Activated CD4-positive, alpha-beta memory T cell treated with anti-CD3 and anti-CD28 coated beads, Interleukin-2, amount 10 ng/mL, durations not matched to agents 7 days and 5 days (primary cell): ENCODE measurements around the gene SHANK1. TPM values are rescaled to one million over a fixed set of nuclear protein-coding genes. Genes with fewer than 3 reads are reported as not detected.
"Not testable (repeated sequence)": the region's sequence is repeated elsewhere in the genome, so short reads cannot be mapped to it uniquely, and the experiment has no call there.

Experiments used
- CTCF ChIA-PET: fragments of 350-600 bp; sonication (Branson Sonifier 250); formaldehyde crosslinking; loops from one replicate; lab custom pipeline; 2021; ENCODE audit warnings: antibody characterized with exemption, inconsistent platforms; lab: Charles Lee
- POLR2A ChIA-PET: fragments of 350-600 bp; sonication (Branson Sonifier 250); formaldehyde crosslinking; loops from one replicate; lab custom pipeline; 2021; ENCODE audit warnings: antibody characterized with exemption; lab: Charles Lee
- DNase-seq: peaks from one replicate; pipeline ENCODE4 v3.0.0-alpha.2; 2020
- H3K27ac Mint-ChIP-seq: one replicate; pipeline ENCODE4 v1.8.0; 2021; ENCODE audit warnings: mild to moderate bottlenecking, mixed read lengths
- H3K27me3 Mint-ChIP-seq: one replicate; pipeline ENCODE4 v1.8.0; 2021; ENCODE audit warnings: mixed read lengths
- H3K36me3 Mint-ChIP-seq: one replicate; pipeline ENCODE4 v1.8.0; 2021; ENCODE audit warnings: low read depth, mixed read lengths
- H3K4me1 Mint-ChIP-seq: one replicate; pipeline ENCODE4 v1.8.0; 2021; ENCODE audit warnings: mixed read lengths
- H3K4me3 Mint-ChIP-seq: one replicate; pipeline ENCODE4 v1.8.0; 2021; ENCODE audit warnings: mild to moderate bottlenecking, mixed read lengths
- H3K9me3 Mint-ChIP-seq: one replicate; pipeline ENCODE4 v1.8.0; 2021; ENCODE audit warnings: mixed read lengths
- total RNA-seq, 2 experiments: library from RNA; stranded (reverse); gene quantifications; one replicate each; pipeline ENCODE4 v1.2.3, GENCODE V29; 2021

SHANK1 gene
- total RNA-seq, 2 experiments from 2014 or later: not detected

GRCh38 chr19:50619184-50619583 is 100.4 kb downstream of the SHANK1 start:
- POLR2A ChIA-PET: not testable (repeated sequence)

DNA sequence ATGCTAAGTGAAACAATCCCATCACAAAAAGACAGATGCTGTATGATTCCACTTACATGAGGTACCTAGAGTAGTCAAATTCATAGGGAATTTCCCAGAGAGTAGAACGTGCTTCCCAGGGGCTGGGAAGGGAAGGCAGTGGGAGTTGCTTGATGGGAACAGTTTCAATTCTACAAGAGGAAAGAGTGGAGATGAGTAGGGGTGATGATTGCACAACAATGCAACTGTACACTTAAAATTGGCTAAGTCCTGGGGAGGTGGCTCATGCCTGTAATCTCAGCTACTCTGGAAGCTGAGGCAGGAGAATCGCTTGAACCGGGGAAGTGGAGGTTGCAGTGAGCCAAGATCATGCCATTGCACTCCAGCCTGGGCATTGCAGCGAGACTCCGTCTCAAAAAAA is 101.2 kb downstream of the SHANK1 start:
- H3K4me3 Mint-ChIP-seq, POLR2A ChIA-PET, H3K4me1 Mint-ChIP-seq, H3K27ac Mint-ChIP-seq, H3K9me3 Mint-ChIP-seq, H3K27me3 Mint-ChIP-seq, DNase-seq, CTCF ChIA-PET, H3K36me3 Mint-ChIP-seq: not testable (repeated sequence)

More at GRCh38 chr19:50619184-50619583, 100.4 kb downstream of the SHANK1 start:
- H3K4me3 Mint-ChIP-seq, H3K27ac Mint-ChIP-seq, DNase-seq, H3K4me1 Mint-ChIP-seq, H3K27me3 Mint-ChIP-seq, CTCF ChIA-PET, H3K36me3 Mint-ChIP-seq, H3K9me3 Mint-ChIP-seq: not testable (repeated sequence)

DNA sequence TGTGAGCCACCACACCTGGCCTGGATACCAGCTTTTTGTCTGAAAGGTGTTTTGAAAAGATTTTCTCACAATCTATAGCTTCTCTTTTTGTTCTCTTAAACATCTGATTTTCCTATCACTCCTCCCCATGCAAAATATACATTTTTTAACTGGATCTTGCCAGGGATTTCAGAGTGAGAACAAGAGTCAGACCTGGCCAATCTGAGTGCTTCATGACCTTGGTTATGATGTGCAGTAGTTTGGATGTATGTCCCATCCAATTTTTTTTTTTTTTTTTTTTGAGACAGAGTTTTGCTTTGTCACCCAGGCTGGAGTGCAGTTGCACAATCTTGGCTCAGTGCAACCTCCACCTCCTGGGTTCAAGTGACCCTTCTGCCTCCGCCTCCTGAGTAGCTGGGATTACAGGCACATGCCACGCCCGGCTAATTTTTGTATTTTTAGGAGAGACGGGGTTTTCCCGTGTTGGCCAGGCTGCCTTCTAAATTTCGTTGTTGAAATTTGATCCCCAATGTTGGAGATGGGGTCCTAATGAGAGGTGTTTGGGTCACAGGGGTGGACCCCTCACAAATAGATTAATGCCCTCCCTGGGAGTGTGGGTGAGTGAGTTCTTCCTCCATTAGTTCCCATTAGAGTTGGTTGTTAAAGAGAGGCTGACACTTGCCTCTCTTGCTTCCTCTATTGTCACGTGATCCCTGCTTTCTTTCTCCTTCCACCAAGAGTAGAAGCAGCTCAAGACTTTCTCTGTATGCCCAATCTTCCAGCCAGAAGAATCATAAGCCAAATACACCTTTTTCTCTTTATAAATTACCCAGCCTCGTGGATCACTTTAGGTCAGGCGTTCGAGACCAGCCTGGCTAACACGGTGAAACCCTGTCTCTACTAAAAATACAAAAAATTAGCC is 106.8 kb downstream of the SHANK1 start:
- POLR2A ChIA-PET, H3K27me3 Mint-ChIP-seq, H3K9me3 Mint-ChIP-seq, H3K4me3 Mint-ChIP-seq, H3K36me3 Mint-ChIP-seq, H3K27ac Mint-ChIP-seq, DNase-seq, H3K4me1 Mint-ChIP-seq: not testable (repeated sequence)
- CTCF ChIA-PET: interaction anchor here (1.5 kb wide), 1 partner anchor 11 kb away, joined by 3 read pairs; no protein-coding TSS in a partner anchor

Other genes with a start within 250 kb of the SHANK1 start
- gene EMC10, start 243.3 kb downstream of the SHANK1 start, total RNA-seq: 10 to 100 TPM; 56.3 to 57.2 TPM
- under 1 TPM in 1 of 2 experiments, not detected in 1; 0.33 TPM for gene GARIN5A, start 243.0 kb downstream of the SHANK1 start, total RNA-seq
- 10 to 100 TPM; 44.7 to 51.4 TPM for gene JOSD2, start 208.6 kb downstream of the SHANK1 start, total RNA-seq
- gene ASPDH, start 205.9 kb downstream of the SHANK1 start, total RNA-seq: not detected
- gene LRRC4B, start 151.4 kb downstream of the SHANK1 start, total RNA-seq: not detected
- not detected for gene SYT3, start 79.9 kb downstream of the SHANK1 start, total RNA-seq
- not detected for gene C19orf81, start 70.4 kb downstream of the SHANK1 start, total RNA-seq
- under 1 TPM; 0.43 to 0.65 TPM for gene CLEC11A, start 3.6 kb upstream of the SHANK1 start, total RNA-seq
- not detected for gene GPR32, start 50.7 kb upstream of the SHANK1 start, total RNA-seq
- gene ACP4, start 70.6 kb upstream of the SHANK1 start, total RNA-seq: not detected
- gene KLK1, start 104.0 kb upstream of the SHANK1 start, total RNA-seq: 1 to 10 TPM; 2.2 to 2.6 TPM
- not detected for gene KLK15, start 113.8 kb upstream of the SHANK1 start, total RNA-seq
- not detected for gene KLK3, start 135.1 kb upstream of the SHANK1 start, total RNA-seq
- under 1 TPM in 1 of 2 experiments, not detected in 1; 0.35 TPM for gene KLK2, start 153.6 kb upstream of the SHANK1 start, total RNA-seq
- gene KLK4, start 191.6 kb upstream of the SHANK1 start, total RNA-seq: not detected
- gene KLK5, start 233.2 kb upstream of the SHANK1 start, total RNA-seq: not detected
- not detected for gene KLK6, start 249.8 kb upstream of the SHANK1 start, total RNA-seq